Left lung (tissue), 10 donors: Measurements from ENCODE around the gene FSCN2. TPM values are rescaled to one million over a fixed set of nuclear protein-coding genes. Genes with fewer than 3 reads are reported as not detected.
A peak's percentile ranks its signal among the peaks of the same experiment; 100 is the strongest.

Source experiments
- ATAC-seq: fragments of 200-7000 bp; cut with Tn5 transposase; one replicate; pipeline ENCODE4 v1.9.1; 2020; ENCODE audit warnings: moderate library complexity
- DNase-seq, 4 donors: peaks; one replicate each; pipeline ENCODE4 v3.0.0-alpha.2; 2013 to 2020
- H3K27ac ChIP-seq, 2 donors: fragments of 200-600 bp; sonication (generic) in 1 of 2; one replicate each; pipeline versions ENCODE4 v1.5.0 to v1.8.0; 2020 to 2021
- H3K27me3 ChIP-seq, 2 donors: fragments of 200-600 bp; sonication (generic) in 1 of 2; one replicate each; pipeline versions ENCODE4 v1.5.0 to v1.8.0; 2020 to 2021
- H3K36me3 ChIP-seq, 2 donors: fragments of 200-600 bp; sonication (generic) in 1 of 2; one replicate each; pipeline versions ENCODE4 v1.5.0 to v1.8.0; 2020 to 2021
- H3K4me1 ChIP-seq, 2 donors: fragments of 200-600 bp; one replicate each; pipeline ENCODE4 v1.8.0; 2021
- H3K4me3 ChIP-seq, 2 donors: fragments of 200-600 bp; sonication (generic) in 1 of 2; one replicate each; pipeline versions ENCODE4 v1.5.0 to v1.8.0; 2020 to 2021; ENCODE audit warnings: mild to moderate bottlenecking in 1 of 2
- H3K9me3 ChIP-seq, 2 donors: fragments of 200-600 bp; sonication (generic) in 1 of 2; one replicate each; pipeline versions ENCODE4 v1.5.0 to v1.8.0; 2020 to 2021
- intact Hi-C, 2 donors: fragments of 100-400 bp; cut with DNase I; formaldehyde crosslinking; loops; one replicate each; pipeline versions ENCODE4 v1.11.2 to v1.14.2; 2022
- polyA plus RNA-seq, 6 donors: library from polyadenylated mRNA; unstranded; fragments of 120-200 nt; gene quantifications; one replicate each; pipeline ENCODE4 v1.2.1, GENCODE V29; 2013; ENCODE audit not compliant: insufficient read length in 6 of 6
- total RNA-seq, 2 donors: library from RNA; stranded (reverse); fragmentation: NEBNext Ultra II Directional; extraction: Animal tissue kit (Norgen Biotek cat#: 25700); gene quantifications; one replicate each; pipeline ENCODE4 v1.2.1, GENCODE V29; 2021
- TF ChIP-seq, protein P1 (sequence below), 2 donors: fragments of 200-600 bp; sonication (generic) in 1 of 2; IDR thresholded peaks; one replicate each; pipeline versions ENCODE4 v1.5.0 to v1.8.0; 2021; ENCODE audit warnings: antibody characterized with exemption in 2 of 2
- donor health status: DM: no; HTN: yes; CAD: no.
- donor health status: DM: no; HTN: no; CAD: no.

Gene FSCN2
- total and polyA plus RNA-seq, 8 donors = 0.92 to 3.4 (median 1.9) TPM

DNA sequence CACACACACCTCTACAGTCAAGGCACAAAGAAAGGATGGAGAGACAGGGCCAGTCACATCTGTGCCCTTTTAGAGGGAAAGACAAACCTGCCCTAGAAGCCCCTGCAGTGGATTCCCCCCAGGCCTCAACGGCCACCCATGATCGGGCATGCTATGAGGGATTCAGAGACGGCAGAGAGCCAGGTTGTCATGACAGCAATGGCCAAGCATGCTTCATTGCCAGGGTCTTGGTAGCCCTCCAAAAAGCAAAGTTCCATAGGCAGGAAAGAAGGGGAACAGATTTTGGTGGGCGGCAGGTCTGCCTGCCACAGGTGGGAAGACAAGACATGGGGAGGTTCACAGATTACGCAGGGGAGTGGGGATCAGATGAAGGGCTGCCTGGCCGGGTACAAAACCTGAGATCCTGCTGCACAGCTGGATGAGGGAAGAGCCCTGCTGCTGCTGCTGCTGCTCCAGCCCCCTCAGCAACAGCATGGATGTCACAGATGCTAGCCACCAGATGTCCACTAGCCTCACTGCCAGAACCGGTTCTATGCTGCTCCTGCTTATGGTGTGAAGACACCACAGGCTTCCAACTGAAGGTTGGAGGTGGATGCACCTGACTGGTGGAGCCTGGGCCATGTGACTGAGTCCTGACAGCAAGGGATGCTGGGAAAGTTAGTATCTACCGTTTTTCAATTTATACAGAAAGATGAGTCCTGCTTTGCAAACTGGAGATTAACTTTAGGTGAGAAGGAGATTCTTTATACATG, 33.4 kb upstream of the FSCN2 start:
- H3K4me3 ChIP-seq = no peak overlapping the region
- no peak overlapping the region for H3K27ac ChIP-seq
- H3K9me3 ChIP-seq = no peaks in the 10 kb centered on the region
- TF ChIP-seq, protein P1, sequence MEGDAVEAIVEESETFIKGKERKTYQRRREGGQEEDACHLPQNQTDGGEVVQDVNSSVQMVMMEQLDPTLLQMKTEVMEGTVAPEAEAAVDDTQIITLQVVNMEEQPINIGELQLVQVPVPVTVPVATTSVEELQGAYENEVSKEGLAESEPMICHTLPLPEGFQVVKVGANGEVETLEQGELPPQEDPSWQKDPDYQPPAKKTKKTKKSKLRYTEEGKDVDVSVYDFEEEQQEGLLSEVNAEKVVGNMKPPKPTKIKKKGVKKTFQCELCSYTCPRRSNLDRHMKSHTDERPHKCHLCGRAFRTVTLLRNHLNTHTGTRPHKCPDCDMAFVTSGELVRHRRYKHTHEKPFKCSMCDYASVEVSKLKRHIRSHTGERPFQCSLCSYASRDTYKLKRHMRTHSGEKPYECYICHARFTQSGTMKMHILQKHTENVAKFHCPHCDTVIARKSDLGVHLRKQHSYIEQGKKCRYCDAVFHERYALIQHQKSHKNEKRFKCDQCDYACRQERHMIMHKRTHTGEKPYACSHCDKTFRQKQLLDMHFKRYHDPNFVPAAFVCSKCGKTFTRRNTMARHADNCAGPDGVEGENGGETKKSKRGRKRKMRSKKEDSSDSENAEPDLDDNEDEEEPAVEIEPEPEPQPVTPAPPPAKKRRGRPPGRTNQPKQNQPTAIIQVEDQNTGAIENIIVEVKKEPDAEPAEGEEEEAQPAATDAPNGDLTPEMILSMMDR (IDR thresholded peaks at IDR 0.05) = no peak
- no peaks in the 10 kb centered on the region for H3K36me3 ChIP-seq
- peaks cover 0 to 3% of the 10 kb centered on the region in 2 donors for H3K4me1 ChIP-seq
- peaks cover 0 to 17% of the 10 kb centered on the region in 2 donors for H3K27me3 ChIP-seq
- ATAC-seq (no peak), DNase-seq (no peak)
- intact Hi-C loops = no loop called here

DNA sequence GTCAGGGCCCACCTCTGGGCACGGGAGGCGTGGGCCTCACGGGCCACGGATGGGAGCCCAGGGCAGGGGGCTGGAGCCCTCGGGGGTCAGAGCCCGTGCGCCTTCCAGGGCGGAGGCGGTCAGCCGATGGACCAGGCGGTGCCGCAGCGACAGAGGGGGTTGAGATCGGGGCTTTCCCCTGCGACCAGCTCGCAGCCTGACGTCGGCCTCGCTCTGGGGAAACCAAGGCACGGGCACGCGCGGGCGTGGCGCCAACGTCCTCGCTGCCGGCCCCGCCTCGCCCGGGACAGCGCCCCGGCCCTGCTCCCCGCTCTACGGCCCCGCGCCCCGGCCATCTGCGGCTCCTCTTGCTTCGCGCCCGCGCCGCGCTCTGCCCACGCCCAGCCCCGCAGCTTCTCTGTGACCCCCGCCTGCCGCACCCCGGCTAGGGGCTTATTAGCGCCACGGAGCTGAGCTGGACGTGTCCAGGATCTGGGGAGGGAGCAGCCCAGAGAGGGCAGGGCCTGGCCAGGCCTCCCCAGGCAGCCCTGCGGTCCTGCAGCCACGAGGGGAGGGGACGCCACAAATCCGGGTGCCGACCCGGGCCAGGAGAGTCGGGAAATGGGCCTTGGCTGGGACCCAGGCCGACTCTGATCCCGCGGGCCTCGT, 29.1 kb upstream of the FSCN2 start:
- TF ChIP-seq, protein P1 (IDR thresholded peaks at IDR 0.05) = no peak
- H3K36me3 ChIP-seq = no peaks in the 10 kb centered on the region
- H3K4me1 ChIP-seq = no peaks in the 10 kb centered on the region
- intact Hi-C loops = no loop called here
- DNase-seq (peak in 1 of 4 donors; percentile 76), ATAC-seq (no peak)
- no peaks in the 10 kb centered on the region for H3K9me3 ChIP-seq
- H3K27me3 ChIP-seq = peaks cover 0 to 19% of the 10 kb centered on the region in 2 donors
- H3K4me3 ChIP-seq = no peak overlapping the region
- no peak overlapping the region for H3K27ac ChIP-seq

DNA sequence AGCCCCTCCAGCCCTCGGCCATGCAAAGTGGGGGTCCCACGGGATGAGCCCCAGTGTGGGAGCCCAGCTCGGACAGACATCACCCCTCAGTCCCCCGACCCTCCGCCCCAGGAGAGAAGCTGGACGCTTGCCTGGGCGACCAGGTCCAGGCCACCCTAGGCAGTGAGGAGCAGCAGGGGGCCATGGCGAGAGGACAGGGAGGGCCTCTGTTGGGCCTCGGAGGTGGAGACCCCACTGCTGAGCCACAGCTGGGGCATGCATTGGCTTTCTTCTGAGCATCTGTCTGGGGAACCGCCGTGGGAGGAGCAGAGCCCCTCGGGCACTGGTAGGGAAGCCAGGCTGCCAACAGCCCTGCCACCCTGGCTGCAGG, 28.6 kb upstream of the FSCN2 start:
- Histone ChIP-seq H3K27me3 (peaks cover 0 to 19% of the 10 kb centered on the region in 2 donors), H3K9me3 (no peaks in the 10 kb centered on the region), H3K36me3 (no peaks in the 10 kb centered on the region), H3K27ac (no peak overlapping the region), H3K4me1 (no peaks in the 10 kb centered on the region), H3K4me3 (no peak overlapping the region)
- DNase-seq (no peak), ATAC-seq (no peak)
- TF ChIP-seq, protein P1 (IDR thresholded peaks at IDR 0.05) = no peak
- intact Hi-C loops = no loop called here

DNA sequence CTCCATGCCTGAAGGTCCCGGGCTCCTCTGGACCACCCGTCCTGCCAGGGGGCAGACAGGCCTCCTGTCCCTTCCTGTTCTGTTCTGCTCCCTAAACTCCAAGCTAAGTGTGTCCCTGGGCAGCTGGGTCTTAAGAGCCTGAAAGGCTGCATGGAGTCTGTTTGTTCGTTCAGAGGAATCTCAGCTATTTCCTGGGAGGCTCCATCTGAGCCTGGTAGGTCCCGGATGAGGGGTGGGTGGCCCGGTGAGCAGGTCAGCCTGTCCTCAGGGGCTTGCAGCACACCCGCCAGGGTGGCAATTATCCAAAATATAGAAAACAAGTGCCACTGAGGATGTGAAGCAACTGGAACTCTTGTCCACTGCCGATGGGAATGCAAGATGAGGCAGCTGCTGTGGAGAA, 28.1 kb upstream of the FSCN2 start:
- Histone ChIP-seq H3K4me1 (no peaks in the 10 kb centered on the region), H3K9me3 (no peaks in the 10 kb centered on the region), H3K27ac (no peak overlapping the region), H3K27me3 (peaks cover 0 to 17% of the 10 kb centered on the region in 2 donors), H3K36me3 (no peaks in the 10 kb centered on the region), H3K4me3 (no peak overlapping the region)
- intact Hi-C loops = no loop called here
- ATAC-seq (peak; percentile 65), DNase-seq (peak in 1 of 4 donors; percentile 37)
- TF ChIP-seq, protein P1 (IDR thresholded peaks at IDR 0.05) = no peak

DNA sequence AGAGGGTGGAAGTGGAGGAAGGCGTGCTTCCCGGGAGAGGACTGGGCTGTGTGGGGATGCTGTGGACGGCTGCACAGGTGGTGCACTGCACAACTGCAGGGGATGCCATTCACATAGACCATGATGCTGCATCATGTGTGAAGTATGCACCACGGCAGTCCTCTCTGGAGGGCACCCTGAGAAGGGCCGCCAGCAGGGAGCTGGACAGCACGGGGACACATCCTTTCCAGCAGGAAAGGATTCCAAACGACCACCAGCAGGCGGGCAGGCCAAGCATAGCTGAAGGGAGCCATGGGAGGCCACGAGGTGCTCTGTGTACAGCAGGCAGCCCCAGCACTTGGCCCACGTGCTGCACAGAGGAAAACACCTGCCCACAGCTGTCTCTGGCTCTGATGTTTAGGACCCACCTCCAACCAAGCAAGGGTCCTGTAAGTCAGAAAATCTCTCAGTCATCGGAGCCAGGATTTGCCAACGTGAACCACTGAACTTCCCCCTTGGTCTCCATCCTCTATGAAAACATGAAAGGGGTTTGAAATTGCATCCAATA, 25.6 kb upstream of the FSCN2 start:
- no peaks in the 10 kb centered on the region for H3K9me3 ChIP-seq
- no peak overlapping the region for H3K27ac ChIP-seq
- intact Hi-C loops = no loop called here
- DNase-seq (peak in 1 of 4 donors; percentile 59), ATAC-seq (no peak)
- peaks cover 0 to 14% of the 10 kb centered on the region in 2 donors for H3K27me3 ChIP-seq
- H3K4me1 ChIP-seq = no peaks in the 10 kb centered on the region
- no peak overlapping the region for H3K4me3 ChIP-seq
- no peaks in the 10 kb centered on the region for H3K36me3 ChIP-seq
- TF ChIP-seq, protein P1 (IDR thresholded peaks at IDR 0.05) = no peak
